HL-60 (cell line): Measurements from ENCODE around the gene TRAF3IP1.

Experiments used
- CTCF ChIP-seq: IDR thresholded peaks from one replicate; pipeline ENCODE4 v1.5.1; 2011; ENCODE audit warnings: low read length, control low read depth, inconsistent platforms; ENCODE audit not compliant: insufficient read depth
- POLR2AphosphoS5 ChIP-seq: IDR thresholded peaks from 2 replicates; pipeline ENCODE4 v1.6.1; 2012; ENCODE audit warnings: low read depth

GRCh38 chr2:238381341-238382115, 61.2 kb downstream of the TRAF3IP1 start:
- TF ChIP-seq CTCF (no peak), POLR2AphosphoS5 (no peak)
